ENCODE data around the gene SPATA2L. TPM values are rescaled to one million over a fixed set of nuclear protein-coding genes. Genes with fewer than 3 reads are reported as not detected.

Gene SPATA2L
- total and polyA plus RNA-seq, 2 of the 8 experiments (the other 6 are each of a cell fraction or from before 2014, with no cell fraction given), result 9.3 to 12.5 TPM

DNA sequence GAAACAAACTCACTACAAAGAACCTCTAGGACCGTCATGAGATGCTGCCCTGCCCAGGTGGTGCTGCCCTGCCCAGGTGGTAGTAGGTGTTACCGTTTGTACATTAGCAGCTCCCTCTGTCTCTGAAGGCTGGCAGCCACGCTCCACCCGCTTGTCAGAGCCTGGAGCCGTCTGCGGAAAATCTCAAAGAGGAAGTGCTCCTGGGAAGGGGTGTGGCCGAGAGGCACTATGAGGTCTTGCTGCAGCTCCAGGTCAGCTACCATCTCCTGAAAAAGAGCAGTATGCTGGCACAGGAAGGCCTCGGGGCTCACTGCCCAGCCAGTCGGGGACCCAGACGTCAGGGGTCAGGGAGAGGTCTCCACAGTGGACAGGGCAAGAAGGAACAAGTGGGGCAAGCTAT is 48.1 kb upstream of the SPATA2L start (continued):
- TF ChIP-seq, protein P1, sequence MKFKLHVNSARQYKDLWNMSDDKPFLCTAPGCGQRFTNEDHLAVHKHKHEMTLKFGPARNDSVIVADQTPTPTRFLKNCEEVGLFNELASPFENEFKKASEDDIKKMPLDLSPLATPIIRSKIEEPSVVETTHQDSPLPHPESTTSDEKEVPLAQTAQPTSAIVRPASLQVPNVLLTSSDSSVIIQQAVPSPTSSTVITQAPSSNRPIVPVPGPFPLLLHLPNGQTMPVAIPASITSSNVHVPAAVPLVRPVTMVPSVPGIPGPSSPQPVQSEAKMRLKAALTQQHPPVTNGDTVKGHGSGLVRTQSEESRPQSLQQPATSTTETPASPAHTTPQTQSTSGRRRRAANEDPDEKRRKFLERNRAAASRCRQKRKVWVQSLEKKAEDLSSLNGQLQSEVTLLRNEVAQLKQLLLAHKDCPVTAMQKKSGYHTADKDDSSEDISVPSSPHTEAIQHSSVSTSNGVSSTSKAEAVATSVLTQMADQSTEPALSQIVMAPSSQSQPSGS (IDR thresholded peaks at IDR 0.05; ENCODE audit: low read length), result no peak
- TF ChIP-seq SP2 (IDR thresholded peaks at IDR 0.05; ENCODE audit: low read length) (no peak), ASH2L (IDR thresholded peaks at IDR 0.05; ENCODE audit: low read length) (no peak), CHD2 (IDR thresholded peaks at IDR 0.05; ENCODE audit: low read length) (no peak), RNF2 (IDR thresholded peaks at IDR 0.05; ENCODE audit: borderline replicate concordance, low read depth, low read length, missing control alignments, poor library complexity, severe bottlenecking) (no peak), GABPA (IDR thresholded peaks at IDR 0.05; ENCODE audit: borderline replicate concordance, insufficient read depth, low read length) (no peak)

All from H1 (cell line).